ENCODE data around the gene HAND2.

The HAND2 gene

DNA sequence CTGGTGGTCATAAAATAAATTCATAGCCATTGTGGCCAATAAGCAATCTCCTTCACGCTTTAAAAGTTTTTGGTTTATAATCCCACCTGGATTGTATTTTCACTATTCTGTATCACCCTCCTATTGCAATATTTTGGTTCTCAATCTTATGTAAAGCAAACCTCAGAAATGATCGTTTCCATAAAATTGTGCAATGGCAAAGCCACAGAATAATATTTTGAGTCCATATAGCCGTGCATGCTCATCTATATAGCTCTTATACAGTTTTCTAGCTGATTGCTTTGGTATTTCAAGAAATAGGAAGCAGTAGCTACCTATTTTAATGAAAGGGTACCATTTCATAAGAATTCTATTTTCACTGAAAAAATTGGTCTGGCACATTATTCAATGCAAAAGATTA is 10.0 kb upstream of the HAND2 start:
- Histone ChIP-seq H3K27ac (ENCODE audit: low read length) (no peak overlapping the region), H3K27me3 (ENCODE audit: low read depth, low read length) (no peaks in the 10 kb centered on the region), H4K20me1 (ENCODE audit: insufficient read depth, low read length) (no peaks in the 10 kb centered on the region), H3K4me2 (ENCODE audit: low read length) (no peak overlapping the region), H3K79me2 (ENCODE audit: low read length) (no peaks in the 10 kb centered on the region), H3K9me3 (ENCODE audit: insufficient read depth, low read length) (no peaks in the 10 kb centered on the region), H3K4me3 (ENCODE audit: low read length) (no peak overlapping the region), H3K36me3 (replicated peaks; ENCODE audit: low read depth, low read length) (no peaks in the 10 kb centered on the region), H2AFZ (ENCODE audit: low read depth, low read length) (no peak overlapping the region), H3K4me1 (ENCODE audit: low read length) (peaks cover 11% of the 10 kb centered on the region), H3K9ac (ENCODE audit: low read length) (no peak overlapping the region)
- TF ChIP-seq CTCF (IDR thresholded peaks at IDR 0.05; ENCODE audit: low read depth, low read length), result no peak
- TF ChIP-seq EZH2phosphoT487 (IDR thresholded peaks at IDR 0.05; ENCODE audit: low read depth), result no peak

DNA sequence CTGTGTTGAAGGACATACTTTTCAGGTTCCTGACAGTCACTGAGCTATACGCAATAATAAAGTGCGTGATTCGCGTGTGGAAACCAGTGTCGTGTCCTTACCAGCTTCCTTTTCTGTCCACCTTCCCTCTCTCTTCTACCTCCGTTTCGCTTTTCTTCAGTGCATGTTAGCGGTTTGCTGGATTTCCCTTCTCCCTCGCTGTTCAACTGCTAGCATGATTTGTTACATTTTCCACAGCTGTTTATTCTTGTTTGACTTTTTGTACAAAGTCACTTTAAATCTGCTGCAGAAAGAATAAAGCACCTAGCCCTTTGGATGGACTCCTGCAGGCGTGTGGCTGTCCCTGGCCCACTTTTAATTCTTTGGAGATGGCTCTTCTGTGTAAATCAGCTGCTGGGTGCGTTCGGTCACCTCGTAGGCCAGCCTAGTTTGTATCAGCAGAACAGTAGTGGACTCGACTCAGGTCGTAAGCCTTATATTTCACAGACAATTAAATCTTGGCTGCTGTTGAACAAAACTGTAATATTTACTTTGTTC is 8.9 kb upstream of the HAND2 start:
- H3K9me3 ChIP-seq (ENCODE audit: insufficient read depth, low read length), result no peaks in the 10 kb centered on the region
- no peak overlapping the region for H2AFZ ChIP-seq (ENCODE audit: low read depth, low read length)
- H3K4me1 ChIP-seq (ENCODE audit: low read length), result peaks cover 11% of the 10 kb centered on the region
- H3K9ac ChIP-seq (ENCODE audit: low read length), result no peak overlapping the region
- no peaks in the 10 kb centered on the region for H3K27me3 ChIP-seq (ENCODE audit: low read depth, low read length)
- no peak overlapping the region for H3K27ac ChIP-seq (ENCODE audit: low read length)
- no peak overlapping the region for H3K4me2 ChIP-seq (ENCODE audit: low read length)
- no peak overlapping the region for H3K4me3 ChIP-seq (ENCODE audit: low read length)
- no peaks in the 10 kb centered on the region for H3K36me3 ChIP-seq (replicated peaks; ENCODE audit: low read depth, low read length)
- H4K20me1 ChIP-seq (ENCODE audit: insufficient read depth, low read length), result no peaks in the 10 kb centered on the region
- TF ChIP-seq EZH2phosphoT487 (IDR thresholded peaks at IDR 0.05; ENCODE audit: low read depth) (no peak), CTCF (IDR thresholded peaks at IDR 0.05; ENCODE audit: low read depth, low read length) (no peak)
- H3K79me2 ChIP-seq (ENCODE audit: low read length), result no peaks in the 10 kb centered on the region

- Histone ChIP-seq H2AFZ (ENCODE audit: low read depth, low read length) (no peak overlapping the region), H3K27me3 (ENCODE audit: low read depth, low read length) (no peaks in the 10 kb centered on the region)
These were observed 8.3 kb upstream of the HAND2 start for GRCh38 chr4:173538148-173538908.

More at GRCh38 chr4:173538148-173538908, 8.3 kb upstream of the HAND2 start:
- H3K9ac ChIP-seq (ENCODE audit: low read length), result no peak overlapping the region
- no peaks in the 10 kb centered on the region for H3K36me3 ChIP-seq (replicated peaks; ENCODE audit: low read depth, low read length)
- no peak overlapping the region for H3K4me2 ChIP-seq (ENCODE audit: low read length)
- no peaks in the 10 kb centered on the region for H3K79me2 ChIP-seq (ENCODE audit: low read length)
- H3K27ac ChIP-seq (ENCODE audit: low read length), result no peak overlapping the region
- H3K4me3 ChIP-seq (ENCODE audit: low read length), result no peak overlapping the region
- TF ChIP-seq CTCF (IDR thresholded peaks at IDR 0.05; ENCODE audit: low read depth, low read length) (no peak), EZH2phosphoT487 (IDR thresholded peaks at IDR 0.05; ENCODE audit: low read depth) (no peak)
- H3K9me3 ChIP-seq (ENCODE audit: insufficient read depth, low read length), result no peaks in the 10 kb centered on the region
- H3K4me1 ChIP-seq (ENCODE audit: low read length), result peaks cover 11% of the 10 kb centered on the region
- H4K20me1 ChIP-seq (ENCODE audit: insufficient read depth, low read length), result no peaks in the 10 kb centered on the region
